ENCODE data around the gene RHOD.

The RHOD gene

DNA sequence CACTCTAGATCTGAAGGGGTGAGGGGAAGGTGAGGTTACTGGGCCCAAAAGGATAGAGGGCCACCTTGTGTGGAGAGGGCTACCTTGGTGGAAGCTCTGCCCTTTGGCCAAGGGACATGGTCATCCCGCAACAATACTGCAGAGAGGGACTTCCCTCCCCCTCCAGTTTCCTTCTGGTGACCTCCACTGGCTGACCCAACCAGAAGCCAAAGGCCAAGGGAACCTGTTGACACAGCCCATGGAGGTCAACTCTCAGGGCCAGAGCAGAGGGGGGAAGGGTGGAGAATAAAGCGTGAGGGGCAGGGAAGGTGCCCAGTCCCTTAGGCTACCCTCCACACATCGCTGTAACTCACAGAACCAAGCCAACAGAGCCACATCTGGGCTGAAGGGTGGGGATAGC, 15.0 kb upstream of the RHOD start:
- TF ChIP-seq EZH2phosphoT487 (IDR thresholded peaks at IDR 0.05; ENCODE audit: low read length) (no peak), EZH2 (optimal IDR thresholded peaks at IDR 0.05; ENCODE audit: low read depth, low read length) (no peak)
- TF ChIP-seq, protein P1, sequence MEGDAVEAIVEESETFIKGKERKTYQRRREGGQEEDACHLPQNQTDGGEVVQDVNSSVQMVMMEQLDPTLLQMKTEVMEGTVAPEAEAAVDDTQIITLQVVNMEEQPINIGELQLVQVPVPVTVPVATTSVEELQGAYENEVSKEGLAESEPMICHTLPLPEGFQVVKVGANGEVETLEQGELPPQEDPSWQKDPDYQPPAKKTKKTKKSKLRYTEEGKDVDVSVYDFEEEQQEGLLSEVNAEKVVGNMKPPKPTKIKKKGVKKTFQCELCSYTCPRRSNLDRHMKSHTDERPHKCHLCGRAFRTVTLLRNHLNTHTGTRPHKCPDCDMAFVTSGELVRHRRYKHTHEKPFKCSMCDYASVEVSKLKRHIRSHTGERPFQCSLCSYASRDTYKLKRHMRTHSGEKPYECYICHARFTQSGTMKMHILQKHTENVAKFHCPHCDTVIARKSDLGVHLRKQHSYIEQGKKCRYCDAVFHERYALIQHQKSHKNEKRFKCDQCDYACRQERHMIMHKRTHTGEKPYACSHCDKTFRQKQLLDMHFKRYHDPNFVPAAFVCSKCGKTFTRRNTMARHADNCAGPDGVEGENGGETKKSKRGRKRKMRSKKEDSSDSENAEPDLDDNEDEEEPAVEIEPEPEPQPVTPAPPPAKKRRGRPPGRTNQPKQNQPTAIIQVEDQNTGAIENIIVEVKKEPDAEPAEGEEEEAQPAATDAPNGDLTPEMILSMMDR (IDR thresholded peaks at IDR 0.05; ENCODE audit: low read length): no peak
- no peak overlapping the region for H3K4me2 ChIP-seq (ENCODE audit: low read depth, low read length)
- no peak overlapping the region for H2AFZ ChIP-seq (ENCODE audit: low read length)
- no peak overlapping the region for H3K27ac ChIP-seq (ENCODE audit: low read length)
- H3K9me2 ChIP-seq (replicated peaks; ENCODE audit: insufficient read depth, low read length): no peaks in the 10 kb centered on the region
- H3K4me1 ChIP-seq (ENCODE audit: low read length): peaks cover 8% of the 10 kb centered on the region
- no peaks in the 10 kb centered on the region for H3K36me3 ChIP-seq (replicated peaks; ENCODE audit: insufficient read depth, low read length)
- no peak for DNase-seq
- H3K9me3 ChIP-seq (replicated peaks; ENCODE audit: insufficient read depth, low read length): no peaks in the 10 kb centered on the region
- H3K27me3 ChIP-seq (replicated peaks; ENCODE audit: insufficient read depth, low read length): peaks cover 33% of the 10 kb centered on the region
- H4K20me1 ChIP-seq (ENCODE audit: insufficient read depth, low read length): no peaks in the 10 kb centered on the region
- peaks cover 5% of the 10 kb centered on the region; the same call in 1 of the 2 replicates for H3F3A ChIP-seq (ENCODE audit: insufficient read depth, low read length)
- no peaks in the 10 kb centered on the region for H3K79me2 ChIP-seq (ENCODE audit: low read length)
- H3K4me3 ChIP-seq (ENCODE audit: low read length): no peak overlapping the region
- no peak overlapping the region for H3K9ac ChIP-seq (ENCODE audit: low read length)

DNA sequence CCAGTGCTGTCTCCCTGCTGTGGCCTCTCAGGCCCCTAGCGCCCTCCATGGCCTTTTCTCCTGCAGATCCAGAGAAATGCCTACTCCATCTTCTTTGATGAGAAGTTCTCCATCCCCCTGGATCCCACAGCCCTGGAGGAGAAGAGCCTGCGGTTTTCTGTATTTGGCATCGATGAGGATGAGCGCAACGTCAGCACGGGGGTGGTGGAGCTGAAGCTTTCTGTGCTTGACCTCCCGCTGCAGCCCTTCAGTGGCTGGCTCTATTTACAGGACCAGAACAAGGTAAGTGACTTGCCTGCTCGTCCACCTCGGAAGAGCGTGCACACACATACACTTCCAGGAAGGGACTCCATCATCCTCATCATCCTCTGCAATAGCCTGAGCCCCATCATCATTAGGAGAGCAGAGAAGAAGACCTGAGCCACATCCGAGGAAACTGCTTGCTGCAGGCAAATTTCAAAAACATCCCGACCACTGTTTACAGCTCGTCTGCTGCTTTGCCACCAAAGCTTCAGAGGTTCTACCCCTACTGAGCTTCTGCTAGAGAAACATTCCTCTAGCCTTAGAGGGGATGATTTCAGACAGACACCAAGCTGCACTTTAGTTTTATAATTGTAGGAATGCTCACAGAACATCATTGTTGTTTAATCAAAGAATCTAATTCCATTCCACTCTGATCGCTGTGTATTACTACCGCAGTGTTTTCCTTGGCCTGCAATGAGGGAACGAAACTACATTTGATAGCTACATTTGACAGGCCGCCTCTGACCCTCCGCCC, 12.9 kb upstream of the RHOD start:
- Histone ChIP-seq H3F3A (ENCODE audit: insufficient read depth, low read length) (peaks cover 8% of the 10 kb centered on the region; the same call in 1 of the 2 replicates), H3K36me3 (replicated peaks; ENCODE audit: insufficient read depth, low read length) (no peaks in the 10 kb centered on the region), H3K9ac (ENCODE audit: low read length) (no peak overlapping the region), H2AFZ (ENCODE audit: low read length) (no peak overlapping the region), H3K4me1 (ENCODE audit: low read length) (peaks cover 13% of the 10 kb centered on the region), H3K9me3 (replicated peaks; ENCODE audit: insufficient read depth, low read length) (no peaks in the 10 kb centered on the region), H3K27me3 (replicated peaks; ENCODE audit: insufficient read depth, low read length) (peaks cover 33% of the 10 kb centered on the region), H3K4me3 (ENCODE audit: low read length) (no peak overlapping the region), H3K79me2 (ENCODE audit: low read length) (no peaks in the 10 kb centered on the region), H3K27ac (ENCODE audit: low read length) (no peak overlapping the region), H3K9me2 (replicated peaks; ENCODE audit: insufficient read depth, low read length) (no peaks in the 10 kb centered on the region), H3K4me2 (ENCODE audit: low read depth, low read length) (no peak overlapping the region), H4K20me1 (ENCODE audit: insufficient read depth, low read length) (no peaks in the 10 kb centered on the region)
- TF ChIP-seq EZH2phosphoT487 (IDR thresholded peaks at IDR 0.05; ENCODE audit: low read length) (no peak), EZH2 (optimal IDR thresholded peaks at IDR 0.05; ENCODE audit: low read depth, low read length) (no peak)
- TF ChIP-seq, protein P1 (IDR thresholded peaks at IDR 0.05; ENCODE audit: low read length): no peak
- no peak for DNase-seq

DNA sequence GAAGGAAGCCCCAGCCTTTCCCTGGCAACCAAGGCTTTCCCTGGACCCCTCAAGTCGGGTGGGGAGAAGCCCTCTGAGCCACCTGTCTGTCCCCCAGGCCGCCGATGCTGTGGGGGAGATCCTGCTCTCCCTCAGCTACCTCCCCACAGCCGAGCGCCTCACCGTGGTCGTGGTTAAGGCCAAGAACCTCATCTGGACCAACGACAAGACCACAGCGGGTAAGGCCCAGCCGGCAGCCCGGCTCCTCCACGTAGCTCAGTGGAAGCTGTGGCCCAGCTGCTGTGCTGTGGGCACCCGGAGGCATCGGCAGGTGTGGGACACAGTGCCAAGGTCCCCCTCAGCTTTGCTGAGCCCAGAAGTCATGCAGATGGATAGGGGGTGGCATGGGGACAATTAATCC, 12.2 kb upstream of the RHOD start:
- Histone ChIP-seq H3K9me2 (replicated peaks; ENCODE audit: insufficient read depth, low read length) (no peaks in the 10 kb centered on the region), H3K4me3 (ENCODE audit: low read length) (no peak overlapping the region), H2AFZ (ENCODE audit: low read length) (no peak overlapping the region), H3K27ac (ENCODE audit: low read length) (no peak overlapping the region), H3F3A (ENCODE audit: insufficient read depth, low read length) (peaks cover 8% of the 10 kb centered on the region; the same call in 1 of the 2 replicates), H3K4me2 (ENCODE audit: low read depth, low read length) (no peak overlapping the region), H3K9me3 (replicated peaks; ENCODE audit: insufficient read depth, low read length) (no peaks in the 10 kb centered on the region), H3K9ac (ENCODE audit: low read length) (no peak overlapping the region), H4K20me1 (ENCODE audit: insufficient read depth, low read length) (no peaks in the 10 kb centered on the region), H3K4me1 (ENCODE audit: low read length) (peaks cover 13% of the 10 kb centered on the region), H3K27me3 (replicated peaks; ENCODE audit: insufficient read depth, low read length) (peaks cover 32% of the 10 kb centered on the region), H3K79me2 (ENCODE audit: low read length) (no peaks in the 10 kb centered on the region), H3K36me3 (replicated peaks; ENCODE audit: insufficient read depth, low read length) (no peaks in the 10 kb centered on the region)
- TF ChIP-seq, protein P1 (IDR thresholded peaks at IDR 0.05; ENCODE audit: low read length): no peak
- TF ChIP-seq EZH2phosphoT487 (IDR thresholded peaks at IDR 0.05; ENCODE audit: low read length) (no peak), EZH2 (optimal IDR thresholded peaks at IDR 0.05; ENCODE audit: low read depth, low read length) (no peak)
- no peak for DNase-seq
